Prostate gland (tissue), 2 donors: ENCODE data around the gene COL23A1. TPM values are rescaled to one million over a fixed set of nuclear protein-coding genes. Genes with fewer than 3 reads are reported as not detected.

Experiments
- DNase-seq: peaks from one replicate; pipeline ENCODE4 v3.0.0-alpha.2; 2019; ENCODE audit warnings: low spot score
- H3K27ac ChIP-seq, 2 donors: fragments of 200-600 bp; sonication (generic); 2 replicates each; pipeline ENCODE4 v1.5.1; 2017 to 2019
- H3K27me3 ChIP-seq: fragments of 200-600 bp; sonication (generic); replicated peaks from 2 replicates; pipeline ENCODE4 v1.5.1; 2019; ENCODE audit not compliant: insufficient read depth
- H3K36me3 ChIP-seq, 2 donors: fragments of 200-600 bp; sonication (generic); 1 replicate in 1 of 2; 2 replicates in 1 of 2; pipeline versions ENCODE4 v1.5.1 to v1.8.1; 2017 to 2019
- H3K4me1 ChIP-seq: fragments of 200-600 bp; sonication (generic); replicated peaks from 2 replicates; pipeline ENCODE4 v1.5.1; 2019
- H3K4me3 ChIP-seq, 2 donors: fragments of 200-600 bp; sonication (generic); 2 replicates each; pipeline ENCODE4 v1.5.1; 2017 to 2019
- H3K9me3 ChIP-seq: fragments of 200-600 bp; sonication (generic); 2 replicates; pipeline ENCODE4 v1.5.1; 2017
- CTCF ChIP-seq, 4 experiments: fragments of 200-600 bp in 2 of 4; fragments of 450-650 bp in 2 of 4; sonication (generic) in 2 of 4; IDR thresholded peaks; 1 replicate in 3 of 4; 2 replicates in 1 of 4; pipeline ENCODE4 v1.5.1; 2016 to 2019; ENCODE audit warnings: antibody characterized with exemption in 4 of 4, mild to moderate bottlenecking in 2 of 4, moderate library complexity in 2 of 4
- POLR2A ChIP-seq: fragments of 450-650 bp; IDR thresholded peaks from one replicate; pipeline ENCODE4 v1.6.1; 2016; ENCODE audit warnings: antibody characterized with exemption, mild to moderate bottlenecking
- POLR2AphosphoS5 ChIP-seq: sonication (generic); formaldehyde crosslinking; IDR thresholded peaks from one replicate; pipeline ENCODE4 v1.6.1; 2017; ENCODE audit warnings: antibody characterized with exemption
- WGBS: methylation state at CpG from one replicate; pipeline ENCODE4 v1.1.5; 2018; 5-methylcytosine and 5-hydroxymethylcytosine counted together
- intact Hi-C: fragments of 100-400 bp; cut with DNase I; formaldehyde crosslinking; loops from one replicate; pipeline ENCODE4 v1.14.2; 2022
- total RNA-seq, 2 donors: library from RNA; depleted of rRNA; stranded (reverse); fragments of >200 nt; gene quantifications; one replicate each; pipeline ENCODE4 v1.1.0, GENCODE V29; 2016

COL23A1 gene
- total RNA-seq, 2 donors from 2014 or later = 2.7 to 6.1 TPM

- intact Hi-C loops = no loop called here
- H3K4me3 ChIP-seq = no peak overlapping the region
- DNase-seq = no peak
- H3K36me3 ChIP-seq = no peaks in the 10 kb centered on the region
- H3K4me1 ChIP-seq = no peaks in the 10 kb centered on the region
- 88% methylated on average over 7 of the region's 7 CpGs for WGBS
- no peaks in the 10 kb centered on the region for H3K27me3 ChIP-seq
- H3K9me3 ChIP-seq = no peaks in the 10 kb centered on the region
- H3K27ac ChIP-seq = no peak overlapping the region
- no peak for TF ChIP-seq POLR2AphosphoS5
- TF ChIP-seq POLR2A = no peak
- TF ChIP-seq CTCF (IDR thresholded peaks at IDR 0.05) = no peak
These were observed 250.0 kb downstream of the COL23A1 start for GRCh38 chr5:178340187-178340586.

DNA sequence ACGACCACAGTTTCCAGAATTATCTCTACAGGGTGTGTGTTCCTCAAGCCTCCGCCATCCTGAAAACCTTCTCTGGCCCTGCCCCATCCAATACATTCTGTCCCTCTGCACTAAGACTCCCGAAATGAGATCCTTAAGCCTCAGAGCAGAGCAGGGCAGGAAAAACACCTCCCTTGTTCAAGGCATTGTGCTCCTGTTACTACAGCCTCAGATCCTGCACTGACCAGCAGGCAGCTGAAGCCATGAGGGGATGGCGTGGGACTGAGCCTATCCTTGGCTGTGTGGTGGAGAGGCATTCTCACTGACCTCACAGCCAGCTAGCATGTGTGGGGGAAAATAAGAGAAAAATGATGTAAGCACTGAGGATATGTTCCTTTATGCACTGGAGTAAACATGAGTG is 250.9 kb downstream of the COL23A1 start:
- Histone ChIP-seq H3K4me3 (no peak overlapping the region), H3K36me3 (no peaks in the 10 kb centered on the region), H3K4me1 (no peaks in the 10 kb centered on the region), H3K27ac (no peak overlapping the region), H3K27me3 (no peaks in the 10 kb centered on the region), H3K9me3 (no peaks in the 10 kb centered on the region)
- TF ChIP-seq CTCF (IDR thresholded peaks at IDR 0.05) (no peak), POLR2A (no peak), POLR2AphosphoS5 (no peak)
- 80% methylated on average over 4 of the region's 4 CpGs for WGBS
- intact Hi-C loops = no loop called here
- no peak for DNase-seq

- TF ChIP-seq POLR2AphosphoS5 = peak; percentile 47
- TF ChIP-seq CTCF (IDR thresholded peaks at IDR 0.05) = no peak
- 49% methylated on average over 2 of the region's 2 CpGs for WGBS
- no peaks in the 10 kb centered on the region for H3K9me3 ChIP-seq
- H3K4me1 ChIP-seq = no peaks in the 10 kb centered on the region
- DNase-seq = peak; percentile 58
- no peaks in the 10 kb centered on the region for H3K27me3 ChIP-seq
- H3K4me3 ChIP-seq = no peak overlapping the region
- no peak overlapping the region for H3K27ac ChIP-seq
- intact Hi-C loops = no loop called here
- no peaks in the 10 kb centered on the region for H3K36me3 ChIP-seq
These were observed 251.4 kb downstream of the COL23A1 start for GRCh38 chr5:178338750-178339144.

DNA sequence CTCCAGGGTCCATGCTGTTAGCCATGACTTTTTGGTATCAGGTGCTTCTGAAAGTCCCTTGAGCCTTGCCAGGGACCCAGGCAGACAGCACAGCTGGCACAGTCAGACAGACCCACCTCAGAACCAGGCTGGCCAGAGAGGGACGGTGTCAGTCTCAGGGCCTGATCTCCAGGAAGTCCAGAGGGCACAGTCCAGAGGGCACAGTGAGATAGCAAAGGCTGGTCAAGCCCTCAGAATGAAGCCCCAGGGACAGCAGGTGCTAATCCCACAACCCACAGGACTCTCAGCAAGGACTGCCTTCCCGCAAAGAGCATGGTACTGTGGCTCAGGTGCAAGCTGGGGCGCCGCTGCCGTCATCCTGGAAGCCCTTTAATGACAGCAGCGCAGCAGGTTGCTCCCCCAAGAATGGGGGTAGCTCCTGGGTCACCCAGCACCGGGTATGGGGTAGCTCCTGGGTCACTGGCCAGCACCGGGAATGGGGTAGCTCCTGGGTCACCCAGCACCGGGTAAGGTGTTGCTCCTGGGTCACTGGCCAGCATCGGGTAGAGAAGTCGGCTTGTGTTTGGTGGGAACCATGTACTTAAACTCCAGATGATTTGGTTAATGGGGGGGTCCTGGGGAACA is 252.0 kb downstream of the COL23A1 start:
- no peak overlapping the region for H3K27ac ChIP-seq
- no peaks in the 10 kb centered on the region for H3K4me1 ChIP-seq
- no peak for DNase-seq
- no peaks in the 10 kb centered on the region for H3K36me3 ChIP-seq
- no peak overlapping the region for H3K4me3 ChIP-seq
- H3K27me3 ChIP-seq = no peaks in the 10 kb centered on the region
- intact Hi-C loops = no loop called here
- no peaks in the 10 kb centered on the region for H3K9me3 ChIP-seq
- whole genome bisulfite sequencing = 66% methylated on average over 11 of the region's 11 CpGs
- TF ChIP-seq POLR2AphosphoS5 (no peak), POLR2A (no peak), CTCF (IDR thresholded peaks at IDR 0.05) (no peak)

DNA sequence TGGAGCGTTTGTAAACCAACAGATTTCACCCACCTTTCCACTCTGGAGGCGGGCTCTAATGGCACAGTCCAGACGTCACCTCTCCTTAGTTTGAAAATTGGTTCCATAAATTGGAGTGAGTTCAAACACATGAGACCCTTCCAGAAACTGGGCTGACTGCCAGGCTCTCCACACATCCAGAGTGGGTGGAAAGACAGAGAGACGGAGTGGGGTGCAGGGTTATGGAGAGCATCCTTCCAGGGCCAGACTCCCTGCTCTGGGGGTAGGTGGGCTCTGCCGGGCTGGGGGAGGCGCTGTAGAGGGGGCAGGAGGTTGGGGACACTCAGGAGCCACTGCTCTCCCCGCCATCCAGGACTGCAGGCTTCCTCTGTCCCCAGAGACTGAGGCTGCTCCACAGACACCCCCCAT is 252.9 kb downstream of the COL23A1 start:
- no peak for DNase-seq
- Histone ChIP-seq H3K9me3 (no peaks in the 10 kb centered on the region), H3K36me3 (no peaks in the 10 kb centered on the region), H3K4me3 (no peak overlapping the region), H3K27me3 (no peaks in the 10 kb centered on the region), H3K4me1 (no peaks in the 10 kb centered on the region), H3K27ac (no peak overlapping the region)
- no peak for TF ChIP-seq CTCF (IDR thresholded peaks at IDR 0.05)
- no peak for TF ChIP-seq POLR2A
- intact Hi-C loops = no loop called here
- 72% methylated on average over 7 of the region's 7 CpGs for WGBS
